Stimulated activated effector memory CD8-positive, alpha-beta T cell treated with anti-CD3 and anti-CD28 coated beads, Interleukin-12 subunit alpha, Interleukin-12 subunit beta, amount 100 ng/mL, for 72 hours (primary cell): ENCODE measurements around the gene EHBP1L1.

ENCODE experiments used
- ATAC-seq: fragments of 150-1000 bp; cut with Tn5 transposase; 2 replicates; pipeline ENCODE4 v1.10.0; 2021
- DNase-seq, 2 donors: peaks; one replicate each; pipeline ENCODE4 v3.0.0; 2021 to 2022; ENCODE audit warnings: low spot score in 2 of 2
- H3K27ac Mint-ChIP-seq: one replicate; pipeline ENCODE4 v1.8.0; 2022; ENCODE audit warnings: mild to moderate bottlenecking, mixed read lengths
- H3K36me3 Mint-ChIP-seq: one replicate; pipeline ENCODE4 v1.8.0; 2022; ENCODE audit warnings: mild to moderate bottlenecking, mixed read lengths
- H3K4me1 Mint-ChIP-seq: one replicate; pipeline ENCODE4 v1.8.0; 2022; ENCODE audit warnings: mixed read lengths
- H3K4me3 Mint-ChIP-seq: one replicate; pipeline ENCODE4 v1.8.0; 2022; ENCODE audit warnings: mild to moderate bottlenecking, mixed read lengths
- H3K9me3 Mint-ChIP-seq: one replicate; pipeline ENCODE4 v1.8.0; 2022; ENCODE audit warnings: mixed read lengths

EHBP1L1 gene

DNA sequence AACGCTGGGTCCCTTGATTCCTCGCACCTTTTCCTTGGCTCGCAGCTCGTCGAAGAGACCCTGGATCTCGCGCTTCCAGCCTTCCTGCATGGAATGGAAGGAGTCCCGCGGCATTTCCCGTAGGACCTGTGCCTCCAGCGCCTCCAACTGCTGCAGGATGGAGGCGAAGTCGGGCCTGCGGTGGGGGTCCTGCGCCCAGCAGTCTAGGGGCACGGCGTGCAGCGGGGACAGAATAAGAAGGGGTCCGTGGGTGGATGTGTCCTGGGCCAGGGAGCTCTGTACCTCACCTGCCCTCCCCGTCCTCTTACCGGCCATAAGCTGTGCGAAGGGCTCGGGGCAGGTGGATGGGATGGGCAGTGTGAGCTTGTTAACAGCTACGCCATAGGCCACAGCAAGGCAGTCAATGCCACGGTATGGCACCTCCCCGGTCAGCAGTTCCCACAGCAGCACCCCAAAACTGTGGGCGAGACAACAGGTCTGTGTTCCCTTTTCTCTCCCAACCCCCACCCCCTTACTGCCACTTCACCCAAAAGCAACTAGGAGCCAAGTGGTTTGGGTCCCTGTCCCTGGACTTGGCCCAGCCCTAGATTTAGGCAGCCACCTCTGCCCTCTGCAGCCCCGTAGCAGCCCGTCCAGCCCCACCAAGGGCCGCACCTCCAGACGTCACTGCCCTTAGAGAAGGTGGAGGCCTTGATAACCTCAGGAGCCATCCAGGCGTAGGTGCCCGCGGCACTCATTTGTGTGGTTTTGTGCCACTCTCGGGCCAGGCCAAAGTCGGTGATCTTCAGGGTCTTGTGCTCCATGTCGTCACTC, 32.0 kb downstream of the EHBP1L1 start:
- Mint-ChIP-seq H3K4me1 (peaks cover 39% of the 10 kb centered on the region), H3K4me3 (no peak overlapping the region), H3K36me3 (peaks cover 85% of the 10 kb centered on the region), H3K9me3 (no peaks in the 10 kb centered on the region), H3K27ac (no peak overlapping the region)
- DNase-seq (no peak), ATAC-seq (no peak)

DNA sequence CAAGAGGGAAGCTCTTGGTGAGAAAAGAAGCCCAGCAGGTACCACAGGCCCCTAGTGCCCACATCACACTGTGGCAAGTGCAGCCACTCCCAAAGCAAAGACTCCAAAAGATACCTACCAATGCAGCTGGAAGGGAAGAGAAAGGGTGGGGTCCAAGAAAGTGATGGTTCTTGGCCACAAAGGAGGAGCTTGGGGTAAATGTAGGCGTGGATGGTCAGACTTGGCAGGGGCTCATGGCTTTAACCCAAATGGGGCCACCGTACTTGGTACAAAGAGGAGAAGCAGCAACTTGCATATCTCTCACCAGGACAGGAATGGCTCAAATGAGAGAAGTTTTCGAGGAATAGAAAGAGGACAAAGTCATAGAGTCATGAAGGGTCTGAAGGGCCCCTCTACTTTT, 33.4 kb downstream of the EHBP1L1 start:
- Mint-ChIP-seq H3K27ac (peak overlapping the region; percentile 88), H3K4me1 (peaks cover 46% of the 10 kb centered on the region), H3K36me3 (peaks cover 84% of the 10 kb centered on the region), H3K4me3 (no peak overlapping the region), H3K9me3 (no peaks in the 10 kb centered on the region)
- DNase-seq (no peak), ATAC-seq (no peak)

DNA sequence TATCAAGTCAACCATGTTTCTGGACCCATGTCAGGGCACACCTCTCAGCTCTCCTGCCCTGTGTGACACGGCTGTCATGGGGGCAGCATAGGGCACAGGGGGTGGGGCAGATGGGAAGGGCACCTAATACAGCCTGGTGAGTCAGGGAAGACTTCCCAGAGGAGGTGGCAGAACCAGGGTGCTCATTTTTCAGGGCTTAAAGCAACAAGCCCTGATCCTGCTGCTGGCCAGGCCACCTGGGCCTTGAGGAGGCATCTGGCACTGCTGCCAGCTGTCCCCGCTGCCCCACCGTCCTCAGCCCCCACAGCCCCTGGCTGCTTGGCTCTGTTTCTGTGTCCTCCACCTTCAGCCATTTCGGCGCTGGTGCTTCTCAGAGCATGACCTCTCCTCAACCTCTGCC, 33.8 kb downstream of the EHBP1L1 start:
- Mint-ChIP-seq H3K9me3 (no peaks in the 10 kb centered on the region), H3K4me3 (peak overlapping the region; percentile 24), H3K4me1 (peaks cover 46% of the 10 kb centered on the region), H3K36me3 (peaks cover 83% of the 10 kb centered on the region), H3K27ac (peak overlapping the region; percentile 88)
- DNase-seq (no peak), ATAC-seq (no peak)

DNA sequence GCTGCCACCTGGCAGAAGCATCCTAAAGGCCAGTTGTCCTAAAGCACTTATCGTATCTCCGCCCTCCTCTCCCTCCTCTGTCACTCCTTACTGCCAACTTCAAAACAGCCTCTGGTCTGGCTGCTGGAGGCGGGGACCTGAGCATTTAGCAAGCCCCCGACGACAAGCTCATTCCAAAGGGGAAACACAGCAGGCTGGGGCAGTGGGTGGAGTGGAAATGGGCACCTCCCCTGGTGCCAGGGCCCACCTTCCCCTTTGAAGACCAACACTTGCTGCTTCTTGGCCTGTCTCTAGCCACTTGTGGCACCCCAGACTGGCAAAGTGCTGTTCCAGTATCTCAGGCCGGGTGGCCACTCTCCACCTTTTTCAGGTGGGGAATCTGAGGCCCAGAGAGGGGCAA, 34.6 kb downstream of the EHBP1L1 start:
- H3K4me1 Mint-ChIP-seq = peaks cover 46% of the 10 kb centered on the region
- H3K36me3 Mint-ChIP-seq = peaks cover 80% of the 10 kb centered on the region
- peak overlapping the region; percentile 88 for H3K27ac Mint-ChIP-seq
- ATAC-seq (no peak), DNase-seq (no peak)
- H3K4me3 Mint-ChIP-seq = peak overlapping the region; percentile 92
- no peaks in the 10 kb centered on the region for H3K9me3 Mint-ChIP-seq

DNA sequence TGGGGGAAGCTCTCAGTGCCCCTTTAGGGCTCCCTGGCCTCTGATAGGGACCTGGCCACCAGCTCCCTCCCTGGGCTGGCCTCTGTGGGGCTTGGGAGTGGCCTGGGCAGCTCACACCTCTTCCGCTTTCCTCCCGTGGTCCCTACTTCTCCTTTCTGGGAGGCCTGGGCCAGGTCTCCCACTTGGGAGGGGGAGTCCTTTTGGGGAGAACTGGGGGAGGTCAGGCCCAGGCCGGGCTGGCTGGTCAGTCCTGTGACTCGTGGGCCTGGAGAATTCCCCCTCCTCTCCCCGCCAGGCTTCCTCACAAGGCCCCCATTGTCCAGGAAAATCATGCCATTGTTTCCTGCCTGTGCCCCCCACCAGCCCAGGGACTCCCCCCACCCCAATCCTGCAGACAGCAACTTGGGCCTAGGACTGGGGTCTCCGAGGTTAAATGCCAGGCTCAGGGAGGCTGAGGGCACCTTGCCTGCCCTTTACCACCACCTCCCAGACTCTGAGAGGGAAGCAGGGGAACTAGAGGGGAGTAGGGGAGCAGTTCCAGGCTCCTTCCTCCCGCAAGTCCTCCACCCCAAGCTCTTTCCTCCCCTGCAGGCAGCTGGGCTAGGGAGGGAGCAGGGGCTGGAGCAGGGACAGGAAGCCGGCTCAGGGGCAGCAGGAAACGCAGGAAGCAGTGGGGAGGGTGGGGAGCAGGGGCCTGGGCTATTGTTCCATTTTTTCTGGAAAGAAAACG, 35.3 kb downstream of the EHBP1L1 start:
- H3K27ac Mint-ChIP-seq = peak overlapping the region; percentile 88
- peak overlapping the region; percentile 92 for H3K4me3 Mint-ChIP-seq
- DNase-seq = no peak
- H3K9me3 Mint-ChIP-seq = no peaks in the 10 kb centered on the region
- H3K36me3 Mint-ChIP-seq = peaks cover 79% of the 10 kb centered on the region
- ATAC-seq = no peak
- H3K4me1 Mint-ChIP-seq = peaks cover 47% of the 10 kb centered on the region

DNA sequence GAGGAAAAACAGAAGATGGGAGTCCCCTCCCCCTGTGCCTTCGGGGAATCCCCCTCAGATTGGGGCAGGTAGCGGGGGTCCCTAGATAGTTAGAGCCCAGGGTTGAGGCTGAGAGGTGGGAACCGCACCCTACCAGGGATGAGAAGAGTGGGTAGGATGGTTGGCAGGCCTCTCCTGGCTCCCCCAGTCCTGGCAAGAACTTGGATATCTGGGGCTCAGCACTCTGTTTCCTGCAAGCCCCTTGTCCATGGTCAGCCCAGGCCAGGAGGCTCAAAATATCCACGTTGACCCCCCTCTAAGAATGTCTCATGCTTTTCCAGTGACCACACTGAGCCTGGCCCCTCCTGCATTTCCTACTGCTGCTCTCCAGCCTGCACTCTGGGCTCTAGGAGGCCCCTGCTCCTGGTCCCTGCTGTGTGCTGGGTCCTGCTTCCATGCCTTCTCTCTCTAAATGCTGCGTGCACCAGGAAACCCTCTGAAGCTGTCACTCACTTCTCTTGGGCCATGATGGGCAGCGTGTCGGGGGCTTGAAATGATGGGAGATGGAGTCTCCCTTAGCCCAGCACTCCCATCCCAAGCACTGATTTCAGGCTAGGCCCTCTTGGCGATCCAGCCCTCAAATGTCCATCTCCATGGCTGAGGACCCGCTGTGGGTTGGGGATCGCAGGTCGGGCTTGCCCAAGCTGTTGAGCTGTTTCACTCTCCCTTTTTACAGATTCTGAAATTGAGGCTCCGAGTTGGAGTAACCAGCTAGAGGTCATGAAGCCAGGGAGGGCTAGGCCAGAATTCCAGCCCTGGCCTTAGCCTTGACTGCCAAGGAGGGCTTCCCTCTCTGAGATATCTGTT, 36.1 kb downstream of the EHBP1L1 start:
- DNase-seq (no peak), ATAC-seq (no peak)
- no peaks in the 10 kb centered on the region for H3K9me3 Mint-ChIP-seq
- H3K36me3 Mint-ChIP-seq = peaks cover 79% of the 10 kb centered on the region
- peak overlapping the region; percentile 88 for H3K27ac Mint-ChIP-seq
- peak overlapping the region; percentile 92 for H3K4me3 Mint-ChIP-seq
- H3K4me1 Mint-ChIP-seq = peaks cover 55% of the 10 kb centered on the region

DNA sequence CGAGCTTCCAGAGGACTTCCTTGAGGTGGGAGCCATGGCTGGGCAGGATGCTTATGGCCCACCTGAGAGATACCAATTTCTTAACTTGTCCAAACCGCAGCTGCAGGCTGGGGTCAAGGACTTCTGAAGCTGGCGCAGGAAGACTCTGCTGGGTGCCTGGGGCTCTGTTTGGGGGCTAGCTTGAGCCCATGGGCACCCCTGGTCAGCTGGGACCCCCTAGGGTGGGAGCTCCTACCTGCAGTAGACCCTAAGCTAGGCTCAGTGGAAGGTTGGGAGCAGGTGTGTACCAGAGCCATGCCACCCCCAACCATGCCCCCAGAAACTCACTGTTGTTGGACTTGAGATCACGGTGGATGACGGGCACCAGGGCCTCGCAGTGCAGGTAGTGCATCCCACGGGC, 36.8 kb downstream of the EHBP1L1 start:
- H3K4me3 Mint-ChIP-seq = peak overlapping the region; percentile 92
- no peak for ATAC-seq
- H3K4me1 Mint-ChIP-seq = peaks cover 62% of the 10 kb centered on the region
- H3K9me3 Mint-ChIP-seq = no peaks in the 10 kb centered on the region
- H3K36me3 Mint-ChIP-seq = peaks cover 79% of the 10 kb centered on the region
- no peak for DNase-seq
- peak overlapping the region; percentile 88 for H3K27ac Mint-ChIP-seq

DNA sequence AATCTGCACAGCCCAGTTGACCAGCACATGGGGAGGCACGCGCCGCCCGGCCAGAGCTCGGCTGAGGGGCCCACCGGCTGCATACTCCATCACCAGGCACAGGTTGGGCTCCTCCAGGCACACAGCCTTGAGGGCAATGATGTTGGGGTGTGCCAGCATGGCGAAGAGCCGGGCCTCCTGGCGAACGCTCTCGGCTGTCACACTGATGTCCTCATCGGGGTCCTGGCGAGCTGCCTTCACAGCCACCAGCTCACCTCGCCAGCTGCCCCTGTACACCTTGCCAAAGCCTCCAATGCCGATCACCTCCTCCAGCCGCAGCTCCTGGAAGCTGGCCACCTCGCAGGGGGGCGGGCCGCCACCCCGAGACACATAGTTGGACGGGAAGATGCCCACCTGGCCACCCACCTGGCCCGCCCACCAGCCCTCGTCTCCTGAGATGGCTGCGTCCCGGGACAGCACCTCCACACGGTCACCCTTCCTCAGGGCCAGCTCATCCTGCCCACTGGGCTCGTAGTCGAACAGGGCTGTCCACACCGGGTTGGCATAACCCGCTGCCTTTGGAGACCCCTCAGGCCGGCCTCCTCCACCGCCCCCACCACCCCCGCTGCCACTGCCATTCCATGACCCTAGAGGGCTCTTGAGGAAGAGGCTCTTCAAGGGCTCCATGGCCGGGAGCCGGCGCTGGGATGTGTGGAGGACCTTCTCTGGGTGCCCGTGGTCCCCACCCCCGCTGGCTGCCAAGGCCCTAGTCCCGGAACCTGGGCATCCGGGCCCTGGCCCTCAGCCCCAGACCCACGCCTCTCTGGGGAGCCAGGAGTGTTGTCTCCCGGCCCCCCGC, 37.5 kb downstream of the EHBP1L1 start:
- ATAC-seq = no peak
- Mint-ChIP-seq H3K9me3 (no peaks in the 10 kb centered on the region), H3K4me1 (peaks cover 62% of the 10 kb centered on the region), H3K27ac (peak overlapping the region; percentile 88), H3K36me3 (peaks cover 79% of the 10 kb centered on the region), H3K4me3 (peak overlapping the region; percentile 92)
- no peak for DNase-seq

DNA sequence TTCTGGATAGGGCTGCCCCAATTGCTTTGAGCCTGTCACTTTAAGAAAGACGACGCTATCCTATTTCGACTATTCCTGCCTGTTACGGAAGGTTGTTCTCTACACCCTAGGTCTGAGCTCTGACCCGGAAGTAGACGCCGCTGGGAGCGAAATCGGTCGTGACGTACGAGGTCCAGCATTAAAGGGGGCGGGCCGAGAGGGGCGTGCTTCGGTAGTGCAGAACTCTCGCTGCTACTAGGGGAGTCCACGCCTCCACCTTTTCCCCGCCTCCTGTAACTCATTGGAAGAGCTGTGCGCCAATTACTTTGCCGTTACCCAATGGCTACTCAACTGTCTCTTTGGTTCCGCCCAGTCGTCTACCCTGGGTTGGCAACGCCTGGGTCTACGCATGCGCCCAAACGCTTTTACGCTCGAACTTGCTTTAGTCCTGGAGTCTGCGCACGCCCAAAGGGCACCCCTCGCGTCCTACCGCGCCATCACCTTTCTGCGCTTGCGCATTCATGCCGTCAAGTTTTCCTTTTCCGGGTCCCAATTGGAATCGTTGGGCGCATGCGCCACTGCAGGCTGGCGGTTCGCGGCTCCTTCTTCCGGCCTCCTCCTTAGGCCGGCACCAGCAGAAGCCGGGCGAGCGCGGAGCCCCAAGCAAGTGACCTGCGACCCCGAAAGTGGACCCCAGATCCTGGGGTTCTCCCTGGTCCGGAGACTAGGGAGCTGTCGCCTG, 39.5 kb downstream of the EHBP1L1 start, which contains the start of gene PCNX3:
Gene PCNX3, plus strand, starts transcription at position 548 of the 721 bp plus-strand sequence. CDS start 536 bp downstream, outside the sequence.
- Mint-ChIP-seq H3K36me3 (peaks cover 79% of the 10 kb centered on the region), H3K9me3 (no peaks in the 10 kb centered on the region), H3K27ac (peak within 1 kb of the TSS; percentile 88), H3K4me1 (peaks cover 46% of the 10 kb centered on the region), H3K4me3 (peak within 1 kb of the TSS; percentile 92)
- ATAC-seq (peak; percentile 91), DNase-seq (peak; percentile 97 to 100)

DNA sequence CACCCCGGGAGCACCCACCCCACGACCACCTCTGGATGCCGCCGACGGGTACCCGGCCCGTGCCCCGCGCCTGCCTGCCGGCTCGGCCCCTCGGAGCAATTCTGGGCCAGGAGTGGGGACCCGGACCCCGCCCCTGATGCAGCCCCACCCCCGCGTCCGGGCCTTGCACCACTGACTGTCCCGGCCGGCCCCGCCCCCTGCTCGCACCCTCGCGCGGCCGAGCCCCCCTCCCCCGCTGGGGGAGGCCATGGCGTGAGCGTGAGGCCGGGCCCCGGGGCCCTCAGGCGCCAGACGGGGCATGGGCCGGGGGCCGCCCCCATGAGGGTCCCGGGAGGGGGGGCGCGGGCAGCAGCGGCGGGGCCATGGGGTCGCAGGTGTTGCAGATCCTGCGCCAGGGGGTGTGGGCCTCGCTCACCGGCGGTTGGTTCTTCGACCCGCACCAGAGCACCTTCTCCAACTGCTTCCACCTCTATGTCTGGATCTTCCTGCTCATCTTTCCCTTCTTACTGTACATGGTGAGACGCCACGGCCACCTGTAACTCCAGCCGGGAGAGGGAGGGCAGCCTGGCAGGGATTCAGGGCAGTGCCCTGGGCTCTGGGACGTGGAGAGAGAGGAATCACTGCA, 40.2 kb downstream of the EHBP1L1 start:
- Mint-ChIP-seq H3K4me3 (peak overlapping the region; percentile 92), H3K9me3 (no peaks in the 10 kb centered on the region), H3K4me1 (peaks cover 39% of the 10 kb centered on the region), H3K27ac (peak overlapping the region; percentile 88), H3K36me3 (peaks cover 80% of the 10 kb centered on the region)
- ATAC-seq = peak; percentile 0
- DNase-seq = no peak

DNA sequence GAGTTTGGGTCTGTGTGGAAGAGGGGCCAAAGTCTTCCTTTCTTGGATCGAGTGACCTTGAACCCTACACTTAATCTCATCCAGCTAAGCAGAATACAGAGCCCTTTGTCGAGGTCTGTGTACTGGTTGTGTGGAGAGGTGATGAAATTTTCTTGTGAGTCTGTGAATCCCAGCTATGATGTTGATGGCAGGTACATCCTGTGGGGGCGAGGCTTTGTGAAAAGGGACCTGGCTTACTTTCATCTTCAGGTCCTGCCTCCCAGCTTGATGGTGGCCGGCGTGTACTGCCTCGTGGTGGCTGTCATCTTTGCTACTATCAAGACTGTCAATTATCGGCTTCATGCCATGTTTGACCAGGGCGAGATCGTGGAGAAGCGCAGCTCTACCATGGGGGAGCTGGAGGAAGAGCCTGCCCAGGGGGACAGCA, 40.7 kb downstream of the EHBP1L1 start:
- Mint-ChIP-seq H3K27ac (peak overlapping the region; percentile 88), H3K4me1 (peaks cover 36% of the 10 kb centered on the region), H3K4me3 (peak overlapping the region; percentile 92), H3K9me3 (no peaks in the 10 kb centered on the region), H3K36me3 (peaks cover 80% of the 10 kb centered on the region)
- ATAC-seq = no peak
- no peak for DNase-seq

DNA sequence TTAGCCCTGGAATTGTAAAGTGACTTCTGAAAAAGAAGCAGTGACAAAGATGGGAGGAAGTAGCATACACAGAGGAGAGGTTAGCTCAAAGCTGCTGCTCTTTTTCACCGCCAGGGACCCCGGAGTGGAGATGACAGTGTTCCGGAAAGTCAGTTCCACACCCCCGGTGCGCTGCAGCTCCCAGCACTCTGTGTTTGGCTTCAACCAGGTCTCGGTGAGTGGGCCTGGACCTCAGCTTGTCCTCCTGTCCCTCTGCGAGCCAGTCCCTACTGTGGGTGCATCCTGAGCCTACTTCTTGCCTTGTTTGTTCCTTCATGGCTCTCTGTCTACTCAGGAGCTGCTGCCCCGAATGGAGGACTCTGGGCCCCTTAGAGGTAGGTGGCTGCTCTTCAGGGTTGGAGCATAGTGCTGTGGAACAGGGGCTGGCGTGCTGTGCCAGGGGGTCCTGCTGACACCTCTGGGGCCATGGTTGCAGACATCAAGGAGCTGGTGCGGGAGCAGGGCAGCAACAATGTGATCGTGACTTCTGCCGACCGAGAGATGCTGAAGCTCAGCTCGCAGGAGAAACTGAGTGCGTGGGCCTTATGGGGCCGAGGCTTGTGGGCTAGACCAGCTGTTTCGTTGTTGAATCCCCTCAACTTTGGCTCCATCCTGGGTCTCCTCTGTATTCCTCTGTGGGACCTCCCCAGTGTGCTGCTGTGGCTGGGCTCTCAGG, 41.4 kb downstream of the EHBP1L1 start:
- ATAC-seq (no peak), DNase-seq (no peak)
- Mint-ChIP-seq H3K9me3 (no peaks in the 10 kb centered on the region), H3K27ac (peak overlapping the region; percentile 88), H3K36me3 (peaks cover 80% of the 10 kb centered on the region), H3K4me1 (peaks cover 32% of the 10 kb centered on the region), H3K4me3 (peak overlapping the region; percentile 92)
